AG04450 (cell line): ENCODE measurements around the gene SLC17A5. TPM values are rescaled to one million over a fixed set of nuclear protein-coding genes. Genes with fewer than 3 reads are reported as not detected.
"Not testable (repeated sequence)": the region's sequence is repeated elsewhere in the genome, so short reads cannot be mapped to it uniquely, and the experiment has no call there.

Experiments
- CTCF ChIA-PET: fragments of 300-600, 350-600 bp; formaldehyde crosslinking; extraction: SDS; loops from one replicate; lab custom pipeline; 2022; ENCODE audit warnings: antibody characterized with exemption, inconsistent platforms; lab: Charles Lee
- POLR2A ChIA-PET: fragments of 350-600 bp; formaldehyde crosslinking; extraction: SDS; loops from one replicate; lab custom pipeline; 2021; ENCODE audit warnings: antibody characterized with exemption, inconsistent platforms; lab: Yijun Ruan, JAX
- DNase-seq: peaks from one replicate; pipeline ENCODE4 v3.0.0-alpha.2; 2011; ENCODE audit warnings: low read depth, low spot score
- H3K27ac ChIP-seq: one replicate; pipeline ENCODE4 v1.5.1; 2012; ENCODE audit warnings: low read depth, low read length, control low read depth
- H3K27me3 ChIP-seq: one replicate; pipeline ENCODE4 v1.6.0; 2012; ENCODE audit warnings: low read length; ENCODE audit not compliant: control insufficient read depth, insufficient read depth
- H3K4me3 ChIP-seq: 2 replicates; pipeline ENCODE4 v1.5.1; 2011; ENCODE audit warnings: mild to moderate bottlenecking, low read depth, low read length, control low read depth
- H3K9me3 ChIP-seq: 2 replicates; pipeline ENCODE4 v1.5.1; 2012; ENCODE audit warnings: low read length; ENCODE audit not compliant: control insufficient read depth, insufficient read depth
- polyA plus RNA-seq: library from polyadenylated mRNA; depleted of rRNA; stranded (reverse); fragments of >200 nt; gene quantifications from 2 replicates; pipeline ENCODE4 v1.2.3, GENCODE V29; 2011
- TF ChIP-seq, protein P1 (sequence below): IDR thresholded peaks from 2 replicates; pipeline ENCODE4 v1.5.1; 2011; ENCODE audit warnings: low read depth, low read length, control low read depth, inconsistent platforms

SLC17A5 gene
- polyA plus RNA-seq, 1 experiment: 34.0 TPM

DNA sequence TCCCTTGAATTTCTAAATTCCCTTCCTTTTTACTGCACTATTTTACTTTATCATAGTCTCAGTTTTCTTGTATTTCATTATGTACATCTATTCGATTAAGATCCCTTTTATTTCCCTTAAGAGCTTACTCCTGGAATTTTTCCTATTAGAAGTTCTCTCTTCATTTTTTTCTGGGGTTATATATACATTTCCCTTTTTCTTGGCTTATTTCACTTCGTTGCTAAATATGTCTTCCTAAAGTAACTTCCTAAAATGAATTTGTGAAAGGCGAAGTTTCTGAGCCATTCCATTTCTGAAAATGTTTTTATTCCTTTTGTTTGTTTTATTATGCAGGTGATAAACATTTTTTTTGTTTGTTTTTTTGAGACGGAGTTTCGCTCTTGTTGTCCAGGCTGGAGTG is 36.3 kb upstream of the SLC17A5 start:
- no peak overlapping the region for H3K4me3 ChIP-seq
- H3K27ac ChIP-seq: no peak overlapping the region
- no peaks in the 10 kb centered on the region; the same call in 1 of the 2 replicates for H3K9me3 ChIP-seq
- POLR2A ChIA-PET: no interaction called here
- TF ChIP-seq, protein P1, sequence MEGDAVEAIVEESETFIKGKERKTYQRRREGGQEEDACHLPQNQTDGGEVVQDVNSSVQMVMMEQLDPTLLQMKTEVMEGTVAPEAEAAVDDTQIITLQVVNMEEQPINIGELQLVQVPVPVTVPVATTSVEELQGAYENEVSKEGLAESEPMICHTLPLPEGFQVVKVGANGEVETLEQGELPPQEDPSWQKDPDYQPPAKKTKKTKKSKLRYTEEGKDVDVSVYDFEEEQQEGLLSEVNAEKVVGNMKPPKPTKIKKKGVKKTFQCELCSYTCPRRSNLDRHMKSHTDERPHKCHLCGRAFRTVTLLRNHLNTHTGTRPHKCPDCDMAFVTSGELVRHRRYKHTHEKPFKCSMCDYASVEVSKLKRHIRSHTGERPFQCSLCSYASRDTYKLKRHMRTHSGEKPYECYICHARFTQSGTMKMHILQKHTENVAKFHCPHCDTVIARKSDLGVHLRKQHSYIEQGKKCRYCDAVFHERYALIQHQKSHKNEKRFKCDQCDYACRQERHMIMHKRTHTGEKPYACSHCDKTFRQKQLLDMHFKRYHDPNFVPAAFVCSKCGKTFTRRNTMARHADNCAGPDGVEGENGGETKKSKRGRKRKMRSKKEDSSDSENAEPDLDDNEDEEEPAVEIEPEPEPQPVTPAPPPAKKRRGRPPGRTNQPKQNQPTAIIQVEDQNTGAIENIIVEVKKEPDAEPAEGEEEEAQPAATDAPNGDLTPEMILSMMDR: no peak
- no peaks in the 10 kb centered on the region for H3K27me3 ChIP-seq
- DNase-seq: no peak
- CTCF ChIA-PET: interaction anchor here (1.1 to 2.7 kb wide), 2 partner anchors 13 to 1519 kb away, joined by 3 to 14 read pairs; no protein-coding TSS in a partner anchor

DNA sequence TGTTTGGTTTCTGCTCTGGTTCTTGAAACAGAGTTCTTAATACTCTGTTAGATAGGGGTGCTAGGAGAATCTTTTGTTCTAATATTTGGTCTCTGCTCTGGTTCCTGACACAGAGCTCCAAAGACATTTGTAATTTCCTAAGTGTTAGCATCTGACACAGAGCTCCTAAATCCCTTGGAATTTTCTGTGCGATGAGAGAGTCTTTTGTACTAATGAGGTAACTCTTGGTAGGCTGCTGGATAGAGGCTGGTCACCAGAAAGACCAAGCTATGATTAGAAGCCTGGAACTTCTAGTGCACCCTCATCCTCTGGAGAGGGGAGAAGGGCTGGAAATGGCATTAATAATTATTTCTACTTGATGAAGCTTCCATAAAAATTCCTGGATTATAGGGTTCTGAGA is 34.6 kb upstream of the SLC17A5 start:
- Histone ChIP-seq H3K4me3 (no peak overlapping the region), H3K27me3 (no peaks in the 10 kb centered on the region), H3K9me3 (no peaks in the 10 kb centered on the region; the same call in 1 of the 2 replicates), H3K27ac (no peak overlapping the region)
- ChIA-PET POLR2A (no interaction called here), CTCF (interaction anchor here (0.5 to 2.7 kb wide), 5 partner anchors 12 to 281 kb away, joined by 3 to 14 read pairs (median 6); no protein-coding TSS in a partner anchor)
- DNase-seq: no peak
- TF ChIP-seq, protein P1: no peak

DNA sequence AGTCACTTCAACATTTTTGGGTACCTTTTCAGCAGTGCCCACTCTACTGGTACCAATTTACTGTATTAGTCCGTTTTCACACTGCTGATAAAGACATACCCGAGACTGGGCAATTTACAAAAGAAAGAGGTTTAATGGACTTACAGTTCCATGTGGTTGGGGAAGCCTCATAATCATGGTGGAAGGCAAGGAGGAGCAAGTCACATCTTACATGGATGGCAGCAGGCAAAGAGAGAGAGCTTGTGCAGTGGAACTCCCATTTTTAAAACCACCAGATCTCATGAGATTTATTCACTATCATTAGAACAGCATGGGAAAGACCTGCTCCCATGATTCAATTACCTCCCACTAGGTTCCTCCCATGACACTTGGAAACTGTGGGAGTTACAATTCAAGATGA is 29.8 kb upstream of the SLC17A5 start:
- H3K4me3 ChIP-seq, CTCF ChIA-PET, H3K27ac ChIP-seq, H3K27me3 ChIP-seq, POLR2A ChIA-PET, H3K9me3 ChIP-seq, DNase-seq: not testable (repeated sequence)

GRCh38 chr6:73680289-73680918 is 26.6 kb upstream of the SLC17A5 start:
- POLR2A ChIA-PET: interaction anchor here (0.5 kb wide), 1 partner anchor 12 kb away, joined by 3 read pairs; no protein-coding TSS in a partner anchor
- TF ChIP-seq, protein P1: no peak
- no peak overlapping the region for H3K27ac ChIP-seq
- H3K4me3 ChIP-seq: no peak overlapping the region
- no peak for DNase-seq
- H3K9me3 ChIP-seq: peaks cover 4% of the 10 kb centered on the region
- CTCF ChIA-PET: interaction anchor here (0.5 to 1.9 kb wide), 2 partner anchors 53 to 540 kb away, joined by 3 to 11 read pairs; no protein-coding TSS in a partner anchor
- no peaks in the 10 kb centered on the region for H3K27me3 ChIP-seq

GRCh38 chr6:73679846-73680245 is 26.1 kb upstream of the SLC17A5 start:
- H3K4me3 ChIP-seq, POLR2A ChIA-PET, H3K27me3 ChIP-seq, DNase-seq, H3K27ac ChIP-seq, H3K9me3 ChIP-seq: not testable (repeated sequence)
- CTCF ChIA-PET: interaction anchor here (0.5 to 1.9 kb wide), 2 partner anchors 53 to 541 kb away, joined by 3 to 11 read pairs; no protein-coding TSS in a partner anchor

DNA sequence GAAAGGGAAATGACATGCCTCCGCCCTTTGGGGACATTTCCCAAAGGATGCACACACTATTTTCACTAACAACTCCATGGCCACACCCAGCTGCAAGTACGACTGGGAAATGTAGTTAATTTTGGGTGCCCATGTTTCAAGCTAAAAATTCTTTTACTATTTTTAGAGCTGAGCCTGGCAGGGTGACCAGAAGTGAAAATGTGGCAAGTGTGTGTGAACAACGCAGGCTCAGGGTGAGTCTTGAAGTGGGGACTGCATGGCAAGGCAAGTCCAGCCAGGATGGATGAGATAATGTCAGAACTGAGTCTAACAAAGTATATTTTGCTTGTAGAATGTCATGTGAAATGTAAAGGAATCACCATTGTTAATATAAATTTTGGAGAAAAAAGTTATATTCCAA is 25.2 kb upstream of the SLC17A5 start:
- TF ChIP-seq, protein P1: no peak
- Histone ChIP-seq H3K27me3 (no peaks in the 10 kb centered on the region), H3K9me3 (peaks cover 4% of the 10 kb centered on the region), H3K27ac (no peak overlapping the region), H3K4me3 (no peak overlapping the region)
- DNase-seq: no peak
- ChIA-PET CTCF (interaction anchor here (0.6 to 7.6 kb wide), 2 partner anchors 47 to 53 kb away, joined by 3 to 147 read pairs; no protein-coding TSS in a partner anchor), POLR2A (no interaction called here)
